ENCODE results near the gene EIF3C. TPM values are rescaled to one million over a fixed set of nuclear protein-coding genes. Genes with fewer than 3 reads are reported as not detected.
"Not testable (repeated sequence)": the region's sequence is repeated elsewhere in the genome, so short reads cannot be mapped to it uniquely, and the experiment has no call there.

Gene EIF3C
- total RNA-seq, 1 experiment from 2014 or later, result 369 TPM

DNA sequence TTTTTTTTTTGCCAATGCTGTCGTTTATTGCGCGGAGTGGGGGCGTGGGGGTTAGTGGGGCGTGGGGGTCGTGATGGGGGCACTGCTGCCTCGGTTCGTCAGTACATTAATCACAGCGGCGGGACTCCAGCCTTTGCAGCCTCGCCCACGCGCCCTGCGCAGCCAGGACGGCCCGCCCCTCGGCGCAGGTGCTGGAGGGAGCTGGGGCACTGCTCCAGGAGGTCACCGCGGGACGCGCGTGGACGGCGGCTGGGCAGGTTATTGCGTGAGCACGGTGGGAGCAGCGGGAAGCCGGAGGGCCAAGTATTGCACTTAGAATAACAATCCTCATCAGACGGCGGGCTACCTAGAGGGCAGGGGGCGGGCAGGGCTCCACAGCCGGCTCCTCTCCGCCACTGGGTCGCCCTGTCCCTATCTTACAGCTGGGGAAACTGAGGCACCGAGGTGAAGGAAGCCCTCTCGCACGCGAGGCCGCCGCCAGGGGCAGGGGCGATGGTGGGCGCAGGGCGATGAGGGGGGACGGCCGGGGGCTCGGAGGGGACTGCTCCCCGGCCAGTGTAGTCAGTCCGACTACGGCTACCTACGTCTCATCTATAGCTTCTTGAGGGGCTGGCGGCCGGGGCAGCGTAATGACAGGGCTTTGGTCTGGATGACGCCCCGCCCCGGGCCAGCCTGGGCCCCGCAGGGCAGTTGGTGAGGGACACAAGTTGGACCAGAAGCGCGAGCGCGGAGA, 35.5 kb downstream of the EIF3C start:
- H3K36me3 ChIP-seq (ENCODE audit: low read depth, low read length); H3K4me1 ChIP-seq (ENCODE audit: insufficient read depth, low read length); BruUV-seq (replicated peaks); H3K4me2 ChIP-seq (ENCODE audit: low read length); H3K27me3 ChIP-seq (ENCODE audit: low read length); DNase-seq; H3K9ac ChIP-seq (ENCODE audit: low read length); H3K79me2 ChIP-seq (ENCODE audit: low read length); H3K27ac ChIP-seq (ENCODE audit: low read length); H3K9me3 ChIP-seq (ENCODE audit: low read length); H3K4me3 ChIP-seq (ENCODE audit: low read length); H3K9me2 ChIP-seq (replicated peaks; ENCODE audit: low read length); ATAC-seq; H4K20me1 ChIP-seq (ENCODE audit: low read length); intact Hi-C loops (cut with micrococcal nuclease); CTCF ChIA-PET; H2AFZ ChIP-seq (ENCODE audit: low read length); H3F3A ChIP-seq (ENCODE audit: low read length, unreplicated experiment); POLR2A ChIA-PET (ENCODE audit: unreplicated experiment): not testable (repeated sequence)

DNA sequence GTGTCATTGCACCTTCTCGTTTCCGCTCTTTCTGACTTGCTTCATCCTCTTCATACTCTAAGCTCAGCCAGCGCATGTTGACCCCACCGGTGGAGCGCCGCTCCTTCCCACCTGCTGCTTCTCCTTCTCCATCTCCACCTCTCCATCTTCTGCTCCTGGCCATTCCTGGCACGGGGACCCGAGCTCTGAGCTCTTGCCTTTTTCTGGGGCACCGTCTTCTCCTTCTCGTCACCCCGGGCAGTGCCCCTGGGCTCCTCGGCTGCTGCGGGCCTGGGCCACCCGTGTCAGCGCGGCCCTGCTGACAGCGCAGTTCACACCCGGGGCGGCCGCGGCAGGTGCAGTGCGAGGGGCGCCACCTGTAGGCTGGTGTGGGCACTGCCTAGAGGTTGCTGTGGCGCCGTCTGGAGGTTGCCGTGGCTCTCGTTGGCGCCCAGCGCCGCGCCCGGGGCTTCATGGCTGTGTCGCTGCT, 38.8 kb downstream of the EIF3C start:
- H3K4me3 ChIP-seq (ENCODE audit: low read length); H3F3A ChIP-seq (ENCODE audit: low read length, unreplicated experiment); BruUV-seq (replicated peaks); H3K36me3 ChIP-seq (ENCODE audit: low read depth, low read length); H3K4me1 ChIP-seq (ENCODE audit: insufficient read depth, low read length); intact Hi-C loops (cut with micrococcal nuclease); H2AFZ ChIP-seq (ENCODE audit: low read length); H3K9ac ChIP-seq (ENCODE audit: low read length); H3K79me2 ChIP-seq (ENCODE audit: low read length); H4K20me1 ChIP-seq (ENCODE audit: low read length); H3K9me2 ChIP-seq (replicated peaks; ENCODE audit: low read length); DNase-seq; H3K4me2 ChIP-seq (ENCODE audit: low read length); POLR2A ChIA-PET (ENCODE audit: unreplicated experiment); H3K27me3 ChIP-seq (ENCODE audit: low read length); CTCF ChIA-PET; H3K27ac ChIP-seq (ENCODE audit: low read length); H3K9me3 ChIP-seq (ENCODE audit: low read length): not testable (repeated sequence)
- ATAC-seq, result peak; percentile 98

DNA sequence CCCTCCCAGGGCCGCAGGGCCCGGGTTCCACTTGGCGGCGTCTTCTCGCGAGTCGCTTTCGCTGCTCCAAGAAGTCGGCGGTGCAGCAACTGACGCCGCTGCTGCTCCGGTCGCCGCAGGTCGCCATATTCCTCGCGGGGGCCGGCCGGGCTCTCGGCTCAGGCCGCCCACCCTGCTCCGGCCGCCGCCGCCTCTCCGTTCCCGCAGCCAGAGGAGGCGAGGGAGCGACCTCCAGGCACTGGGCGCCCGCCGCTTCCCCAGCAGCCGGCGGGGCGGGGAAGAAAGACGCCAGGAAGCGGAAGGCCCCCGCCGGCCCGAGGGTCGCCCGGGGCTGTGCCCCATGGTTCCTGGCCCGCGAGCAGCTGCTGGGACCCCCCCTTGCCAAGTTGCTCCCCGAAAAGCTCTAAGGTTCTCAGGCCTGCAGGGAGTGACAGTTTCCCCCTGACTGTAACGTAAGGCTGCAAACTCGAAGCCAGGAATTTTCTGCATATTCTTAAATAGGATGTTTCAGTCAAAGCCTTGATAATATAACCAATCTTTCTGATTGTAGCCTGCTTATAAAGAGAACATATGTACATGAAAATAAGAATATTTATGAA, 39.3 kb downstream of the EIF3C start:
- BruUV-seq (replicated peaks); H3F3A ChIP-seq (ENCODE audit: low read length, unreplicated experiment); H3K27ac ChIP-seq (ENCODE audit: low read length); H3K4me2 ChIP-seq (ENCODE audit: low read length); H3K79me2 ChIP-seq (ENCODE audit: low read length); POLR2A ChIA-PET (ENCODE audit: unreplicated experiment); H3K4me3 ChIP-seq (ENCODE audit: low read length); H3K36me3 ChIP-seq (ENCODE audit: low read depth, low read length); H3K4me1 ChIP-seq (ENCODE audit: insufficient read depth, low read length); H3K27me3 ChIP-seq (ENCODE audit: low read length); H3K9me2 ChIP-seq (replicated peaks; ENCODE audit: low read length); H2AFZ ChIP-seq (ENCODE audit: low read length); intact Hi-C loops (cut with micrococcal nuclease); CTCF ChIA-PET; H3K9ac ChIP-seq (ENCODE audit: low read length); DNase-seq; H3K9me3 ChIP-seq (ENCODE audit: low read length); H4K20me1 ChIP-seq (ENCODE audit: low read length): not testable (repeated sequence)
- peak; percentile 63; the same call in 1 of the 2 replicates for ATAC-seq

DNA sequence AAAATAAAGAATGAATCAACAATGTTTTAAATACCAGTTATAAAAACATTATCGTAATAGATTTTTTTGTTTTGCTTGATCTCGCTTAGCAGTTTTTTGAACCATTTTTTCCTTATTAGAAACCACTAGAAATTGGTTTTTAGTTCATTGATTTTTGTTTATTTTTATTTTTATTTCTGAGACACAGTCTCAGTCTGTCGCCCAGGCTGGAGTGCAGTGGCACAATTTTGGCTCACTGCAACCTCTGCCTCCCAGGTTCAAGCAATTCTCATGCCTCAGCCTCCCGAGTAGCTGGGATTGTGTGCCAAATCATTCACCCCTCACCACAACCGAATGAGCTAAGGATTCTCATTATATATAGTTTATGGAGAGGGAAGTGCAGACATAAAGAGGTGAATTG, 40.2 kb downstream of the EIF3C start, which contains the start of gene NPIPB9:
Gene NPIPB9, plus strand, starts transcription at position 301 of the 400 bp plus-strand sequence.
- H3K9me3 ChIP-seq (ENCODE audit: low read length); intact Hi-C loops (cut with micrococcal nuclease); DNase-seq; H3K9ac ChIP-seq (ENCODE audit: low read length); CTCF ChIA-PET; H3K4me2 ChIP-seq (ENCODE audit: low read length); H3F3A ChIP-seq (ENCODE audit: low read length, unreplicated experiment); H4K20me1 ChIP-seq (ENCODE audit: low read length); H3K27me3 ChIP-seq (ENCODE audit: low read length); POLR2A ChIA-PET (ENCODE audit: unreplicated experiment); ATAC-seq; BruUV-seq (replicated peaks); H3K36me3 ChIP-seq (ENCODE audit: low read depth, low read length); H3K9me2 ChIP-seq (replicated peaks; ENCODE audit: low read length); H3K4me1 ChIP-seq (ENCODE audit: insufficient read depth, low read length); H3K4me3 ChIP-seq (ENCODE audit: low read length); H3K27ac ChIP-seq (ENCODE audit: low read length); H3K79me2 ChIP-seq (ENCODE audit: low read length); H2AFZ ChIP-seq (ENCODE audit: low read length): not testable (repeated sequence)

DNA sequence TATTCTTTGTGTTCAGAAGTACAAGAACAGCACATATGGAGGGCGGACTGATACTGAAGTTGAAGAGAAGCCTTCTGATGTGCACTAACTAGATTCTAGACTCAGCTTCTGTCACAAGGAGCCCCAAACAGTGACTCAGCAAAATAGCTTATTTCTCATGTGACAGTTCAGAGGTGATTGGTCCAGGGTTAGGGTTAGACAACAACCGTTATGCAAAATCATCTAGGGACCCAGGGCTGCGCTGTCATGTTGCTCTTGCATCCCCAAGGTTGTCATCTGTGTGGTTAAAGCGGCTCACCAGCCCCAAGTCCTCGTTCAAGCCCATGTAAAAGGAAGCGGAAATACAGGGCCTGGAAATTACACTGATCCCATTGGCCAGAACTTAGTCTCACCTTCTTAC, 70.4 kb downstream of the EIF3C start:
- H3K9me2 ChIP-seq (replicated peaks; ENCODE audit: low read length); ATAC-seq; POLR2A ChIA-PET (ENCODE audit: unreplicated experiment); BruUV-seq (replicated peaks); DNase-seq; H2AFZ ChIP-seq (ENCODE audit: low read length); H3K4me1 ChIP-seq (ENCODE audit: insufficient read depth, low read length); H4K20me1 ChIP-seq (ENCODE audit: low read length); H3F3A ChIP-seq (ENCODE audit: low read length, unreplicated experiment); H3K4me3 ChIP-seq (ENCODE audit: low read length); H3K9ac ChIP-seq (ENCODE audit: low read length); H3K27me3 ChIP-seq (ENCODE audit: low read length); H3K36me3 ChIP-seq (ENCODE audit: low read depth, low read length); H3K79me2 ChIP-seq (ENCODE audit: low read length); intact Hi-C loops (cut with micrococcal nuclease); H3K9me3 ChIP-seq (ENCODE audit: low read length); H3K27ac ChIP-seq (ENCODE audit: low read length); H3K4me2 ChIP-seq (ENCODE audit: low read length); CTCF ChIA-PET: not testable (repeated sequence)

DNA sequence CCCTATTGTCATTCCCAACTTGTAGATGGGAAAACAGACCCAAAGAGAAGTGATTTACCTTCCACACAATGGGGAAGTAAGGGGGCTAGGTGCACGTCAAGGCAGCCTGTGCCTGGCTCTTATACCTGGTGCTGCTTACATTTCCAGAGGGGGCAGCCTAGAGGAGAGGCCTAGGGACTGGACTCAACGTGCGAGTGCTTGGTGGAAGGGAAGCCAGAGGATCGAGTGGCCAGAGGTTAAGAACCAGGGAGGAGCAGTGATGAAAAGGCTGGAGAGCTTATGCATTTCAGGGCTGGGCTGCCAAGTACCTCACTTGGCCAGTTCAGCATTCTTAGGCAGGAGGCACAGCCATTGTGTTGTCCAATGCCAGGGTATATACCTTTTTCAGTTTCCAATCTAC, 71.1 kb downstream of the EIF3C start:
- POLR2A ChIA-PET (ENCODE audit: unreplicated experiment); ATAC-seq; H3K79me2 ChIP-seq (ENCODE audit: low read length); H4K20me1 ChIP-seq (ENCODE audit: low read length); intact Hi-C loops (cut with micrococcal nuclease); H3K27ac ChIP-seq (ENCODE audit: low read length); H2AFZ ChIP-seq (ENCODE audit: low read length); H3K4me3 ChIP-seq (ENCODE audit: low read length); CTCF ChIA-PET; H3K4me1 ChIP-seq (ENCODE audit: insufficient read depth, low read length); H3K27me3 ChIP-seq (ENCODE audit: low read length); H3K9me2 ChIP-seq (replicated peaks; ENCODE audit: low read length); DNase-seq; BruUV-seq (replicated peaks); H3K9me3 ChIP-seq (ENCODE audit: low read length); H3K36me3 ChIP-seq (ENCODE audit: low read depth, low read length); H3K4me2 ChIP-seq (ENCODE audit: low read length); H3K9ac ChIP-seq (ENCODE audit: low read length); H3F3A ChIP-seq (ENCODE audit: low read length, unreplicated experiment): not testable (repeated sequence)

Measured in PC-3 (cell line).